Stimulated activated CD8-positive, alpha-beta memory T cell treated with anti-CD3 and anti-CD28 coated beads, Interleukin-15, amount 100 ng/mL, for 48 hours (primary cell): ENCODE results near the gene PRICKLE4.
"Not testable (repeated sequence)": the region's sequence is repeated elsewhere in the genome, so short reads cannot be mapped to it uniquely, and the experiment has no call there.

Source experiments
- DNase-seq, 2 donors: peaks; one replicate each; pipeline ENCODE4 v3.0.0-alpha.2; 2020; ENCODE audit warnings: low read depth in 2 of 2

Gene PRICKLE4

DNA sequence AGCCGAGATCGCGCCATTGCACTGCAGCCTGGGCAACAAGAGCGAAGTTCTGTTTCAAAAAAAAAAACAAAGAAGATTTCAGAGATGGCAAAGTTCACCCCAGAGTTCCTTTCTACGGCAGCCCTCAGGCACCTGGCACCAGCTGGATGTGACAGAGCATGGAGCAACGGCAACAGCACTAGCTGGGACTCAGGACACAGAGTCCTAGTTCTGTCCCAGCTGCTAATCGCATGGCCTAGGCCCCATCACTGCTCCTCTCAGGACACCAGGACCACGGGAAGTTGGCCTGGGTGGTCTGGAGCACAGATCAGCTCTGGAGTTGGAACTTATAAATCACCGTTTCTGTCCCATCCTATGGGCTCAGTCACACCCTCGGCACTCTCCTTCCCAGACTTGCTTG lies 34.5 kb upstream of the PRICKLE4 start:
- no peak for DNase-seq

DNA sequence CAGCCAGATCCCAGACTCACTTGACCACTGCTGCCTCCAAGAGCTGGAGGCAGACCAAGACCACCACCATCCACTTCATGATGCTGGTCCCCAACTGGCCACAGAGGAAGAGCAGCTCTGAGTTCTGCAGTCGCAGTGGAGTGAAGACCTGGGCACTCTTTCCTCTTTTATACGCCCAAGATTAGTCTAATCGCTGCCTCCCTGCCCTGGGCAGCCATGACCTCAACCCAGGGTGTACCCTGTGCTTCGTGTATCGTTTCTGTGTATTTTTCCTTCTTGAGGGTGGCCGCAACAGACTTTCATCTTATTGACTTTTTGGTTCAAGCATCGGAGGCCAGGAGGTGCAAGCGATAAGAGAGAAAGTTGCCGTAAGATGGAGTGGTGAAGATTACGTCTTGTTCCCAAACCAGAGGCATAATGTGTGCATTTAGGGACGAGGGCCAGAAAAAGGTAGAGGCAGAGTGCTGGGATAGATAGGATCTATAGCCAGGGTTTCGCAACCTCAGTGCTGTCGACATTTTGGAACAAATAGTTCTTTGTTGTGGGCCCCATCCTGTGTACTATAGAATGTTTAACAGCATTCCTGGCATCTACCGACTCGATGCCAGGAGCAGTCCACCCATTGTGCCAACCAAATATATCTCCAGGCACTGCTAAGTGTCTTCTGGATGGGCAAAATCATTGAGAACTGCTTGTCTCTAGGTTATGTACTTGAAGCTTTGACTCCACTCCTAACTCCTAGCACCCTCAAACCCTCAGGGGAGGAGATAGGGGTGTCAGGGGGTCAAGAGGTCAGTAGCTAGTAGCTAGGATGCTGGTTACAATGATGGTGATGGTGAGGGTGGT lies 33.1 kb upstream of the PRICKLE4 start, which contains the start of gene PGC:
Gene PGC, minus strand, starts transcription at position 142 of the 846 bp plus-strand sequence. Its CDS starts 63 bp downstream, at position 79.
- no peak for DNase-seq

DNA sequence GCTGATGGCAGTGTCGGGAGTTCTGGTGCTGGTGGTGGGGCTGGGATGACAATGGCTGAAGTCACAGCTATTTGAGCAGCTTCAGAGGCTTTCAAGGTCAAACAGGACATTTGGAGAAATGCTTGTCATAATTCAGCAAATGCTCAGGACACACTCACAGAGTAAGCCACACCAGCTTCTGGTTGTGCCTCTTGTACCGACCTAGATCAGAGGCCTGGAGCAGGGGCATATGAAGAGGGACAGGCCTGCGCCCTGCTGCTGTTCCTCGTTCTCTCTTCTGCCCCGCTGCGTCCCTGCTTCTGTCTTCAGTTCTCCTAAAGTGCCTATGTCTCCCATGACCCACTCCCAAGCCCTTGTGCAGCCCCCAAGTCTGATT lies 32.5 kb upstream of the PRICKLE4 start:
- no peak for DNase-seq

DNA sequence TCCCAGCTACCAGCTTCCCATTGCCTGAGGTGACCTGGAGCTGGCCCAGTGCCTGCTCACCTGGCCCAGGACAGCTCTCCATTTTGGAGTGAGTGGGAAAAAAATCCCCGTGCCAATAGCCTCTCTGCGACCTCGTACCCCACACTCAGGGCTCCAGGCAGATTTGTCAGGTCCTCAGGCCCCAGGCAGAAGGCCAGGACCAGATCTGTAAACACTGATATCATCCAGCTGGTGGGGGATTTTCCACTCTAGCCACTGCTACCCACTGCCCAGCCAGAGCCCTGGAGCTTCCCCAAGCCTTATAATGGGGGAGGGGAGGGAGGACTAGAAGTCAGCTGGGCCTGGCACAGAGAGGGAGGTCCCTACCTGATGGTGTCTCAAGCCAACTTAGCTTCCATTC lies 32.0 kb upstream of the PRICKLE4 start:
- no peak for DNase-seq

DNA sequence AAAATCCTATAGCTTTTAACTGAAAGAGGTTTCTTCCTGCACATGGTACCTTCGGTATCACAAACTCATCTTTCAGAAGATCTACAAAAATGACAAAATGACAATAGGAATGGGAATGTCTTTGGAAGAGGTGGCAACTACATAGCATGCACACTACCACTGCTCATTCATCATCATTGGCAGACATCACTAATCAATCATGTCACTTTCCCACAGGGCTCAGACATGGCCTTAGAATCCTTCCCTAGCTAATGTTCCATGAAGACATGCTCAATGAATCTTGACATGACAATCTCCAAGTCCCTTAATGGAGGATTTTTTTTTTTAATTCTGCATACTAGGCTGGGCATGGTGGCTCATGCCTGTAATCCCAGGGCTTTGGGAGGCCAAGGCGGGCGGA lies 30.2 kb upstream of the PRICKLE4 start:
- DNase-seq: no peak

DNA sequence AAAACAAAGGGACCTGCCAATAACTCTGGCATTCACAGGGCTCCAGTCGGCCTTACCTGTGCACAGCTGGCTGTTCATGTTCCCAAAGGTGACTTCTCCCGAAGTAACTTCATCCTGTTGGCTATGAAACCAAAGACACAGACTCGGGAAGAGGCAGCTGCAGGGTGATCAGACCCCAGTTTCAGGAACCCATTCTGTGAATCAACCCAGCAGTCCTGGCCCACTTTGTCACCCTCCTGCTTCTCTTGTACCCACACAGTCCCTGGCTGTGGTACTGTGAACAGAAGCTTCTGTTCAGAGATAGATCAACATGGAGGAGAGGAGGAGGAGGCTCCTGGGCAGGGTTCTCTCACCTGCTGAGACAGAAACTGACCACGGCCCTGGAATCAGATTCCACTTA lies 24.7 kb upstream of the PRICKLE4 start:
- DNase-seq: no peak

DNA sequence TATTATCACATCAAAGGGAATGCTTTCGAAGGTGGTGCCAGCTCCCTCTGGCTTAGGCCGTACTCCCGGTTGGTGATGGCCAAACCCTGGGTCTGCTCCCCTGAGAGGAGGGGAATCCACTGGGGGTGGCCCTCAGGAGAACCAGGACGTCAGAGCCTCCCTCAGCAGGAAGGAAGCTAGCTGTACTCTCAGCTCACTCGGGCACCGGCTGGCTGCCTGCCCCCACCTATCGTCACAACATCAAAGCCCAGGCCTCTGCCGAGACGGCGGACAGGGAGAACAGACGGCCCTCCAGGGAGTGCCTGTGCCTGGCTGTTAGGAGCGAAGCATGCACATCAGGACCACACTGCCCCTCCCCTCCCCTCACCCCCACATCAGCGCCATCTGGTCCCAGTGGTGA lies 24.2 kb upstream of the PRICKLE4 start:
- DNase-seq: no peak

DNA sequence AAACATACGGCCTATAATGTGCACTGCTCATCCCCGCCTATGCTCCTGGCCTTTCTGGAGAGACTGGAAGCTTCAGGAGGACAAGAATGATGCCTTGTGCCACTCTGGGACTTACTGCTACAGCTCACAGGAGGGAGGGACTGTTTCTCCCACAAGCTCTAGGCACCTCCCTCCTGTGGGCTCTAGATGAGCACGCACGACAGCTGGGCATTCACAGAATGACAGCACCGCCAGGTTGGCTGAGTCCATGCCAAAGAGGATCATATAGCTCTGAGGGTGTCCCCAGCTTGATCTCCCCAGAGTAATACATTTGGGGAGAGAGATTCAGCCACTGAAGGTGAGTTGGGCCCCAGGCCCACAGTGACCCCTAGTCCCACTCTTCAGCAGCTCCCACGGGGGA lies 23.3 kb upstream of the PRICKLE4 start:
- DNase-seq: no peak

DNA sequence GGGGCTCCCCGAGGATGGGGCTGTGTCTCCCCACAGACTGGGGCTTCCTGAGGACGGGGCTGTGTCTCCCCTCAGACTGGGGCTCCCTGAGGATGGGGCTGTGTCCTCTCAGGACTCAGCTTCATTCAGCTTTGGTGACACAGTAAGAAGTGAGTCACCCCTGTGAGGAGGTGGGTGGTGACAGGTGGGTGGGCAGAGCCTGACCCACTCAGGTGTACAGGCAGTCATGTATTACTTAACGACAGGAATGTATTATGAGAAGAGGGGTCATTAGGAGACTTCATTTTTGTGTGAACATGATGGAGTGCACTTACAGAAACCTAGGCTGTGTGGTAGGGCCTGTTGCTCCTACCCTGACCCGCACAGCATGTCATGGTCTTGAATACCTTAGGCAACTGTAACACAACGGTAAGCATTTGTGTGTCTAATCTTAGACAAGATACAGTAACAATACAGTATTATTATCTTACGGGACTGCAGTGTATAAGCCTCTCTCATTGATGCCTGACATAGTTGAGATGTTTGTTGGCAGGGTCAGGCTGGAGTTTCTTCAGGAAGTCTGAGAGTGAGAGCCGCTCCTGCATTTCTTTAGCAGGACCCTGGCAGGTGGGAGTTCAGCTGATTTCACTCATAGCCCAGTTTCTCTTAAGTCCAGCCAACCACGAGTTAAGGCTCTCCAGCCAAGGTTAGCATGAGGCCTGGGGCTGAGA lies 22.5 kb upstream of the PRICKLE4 start:
- DNase-seq: no peak

DNA sequence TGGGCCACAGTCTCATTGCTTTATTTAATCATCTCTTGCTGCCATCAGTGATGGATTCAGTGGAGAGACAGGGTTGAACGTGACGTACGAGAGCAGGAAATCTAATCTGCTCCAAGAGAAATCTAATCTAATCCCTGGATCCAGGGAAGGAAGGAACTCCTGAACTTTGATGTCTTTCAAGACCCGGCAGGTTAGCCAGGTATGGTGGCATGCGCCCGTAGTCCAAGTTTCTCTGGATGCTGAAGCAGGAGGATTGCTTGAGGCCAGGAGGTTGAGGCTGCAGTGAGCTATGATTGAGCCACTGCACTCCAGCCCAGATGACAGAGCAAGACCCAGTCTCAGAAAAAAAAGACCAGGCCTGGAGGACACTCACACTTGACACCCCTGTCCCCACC lies 21.9 kb upstream of the PRICKLE4 start:
- DNase-seq: no peak

DNA sequence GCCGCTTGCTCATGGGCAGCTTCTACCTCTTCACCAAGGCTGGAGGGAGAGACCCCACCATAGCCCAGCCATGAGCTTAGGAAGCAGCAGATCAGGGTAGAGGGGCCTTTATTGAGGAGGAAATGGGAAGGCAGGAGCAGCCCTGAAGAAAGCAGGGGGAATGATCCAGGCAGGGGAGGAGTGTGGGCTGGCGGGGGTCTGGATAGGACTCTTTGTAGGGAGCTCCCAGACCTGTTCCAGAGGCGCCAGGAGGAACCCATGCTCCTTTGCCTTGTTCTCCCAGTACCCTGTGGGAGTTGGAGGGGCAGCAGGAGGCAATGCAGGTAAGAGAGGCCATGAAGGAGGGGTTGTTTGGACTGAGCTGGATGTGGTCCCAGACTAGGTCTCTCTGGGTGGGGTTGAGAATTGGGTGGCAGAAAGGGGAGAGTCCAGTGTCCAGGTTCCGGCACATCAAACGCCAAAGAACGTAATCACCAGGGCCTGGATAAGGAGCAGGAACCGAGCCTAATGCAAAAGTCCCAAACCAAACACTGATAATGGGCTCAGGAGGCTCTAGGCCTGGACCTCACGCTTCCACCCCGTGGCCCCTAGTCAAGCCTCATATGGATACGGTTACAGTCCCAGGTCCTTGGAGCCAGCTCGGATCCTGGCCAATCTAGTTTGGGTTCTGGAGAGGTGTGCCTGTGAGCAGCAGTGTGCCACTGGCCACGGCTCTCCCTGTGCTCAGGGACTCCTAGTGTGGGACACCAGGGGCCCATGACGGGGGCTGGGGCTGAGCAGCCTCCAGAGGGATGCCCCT lies 21.3 kb upstream of the PRICKLE4 start:
- DNase-seq: no peak

DNA sequence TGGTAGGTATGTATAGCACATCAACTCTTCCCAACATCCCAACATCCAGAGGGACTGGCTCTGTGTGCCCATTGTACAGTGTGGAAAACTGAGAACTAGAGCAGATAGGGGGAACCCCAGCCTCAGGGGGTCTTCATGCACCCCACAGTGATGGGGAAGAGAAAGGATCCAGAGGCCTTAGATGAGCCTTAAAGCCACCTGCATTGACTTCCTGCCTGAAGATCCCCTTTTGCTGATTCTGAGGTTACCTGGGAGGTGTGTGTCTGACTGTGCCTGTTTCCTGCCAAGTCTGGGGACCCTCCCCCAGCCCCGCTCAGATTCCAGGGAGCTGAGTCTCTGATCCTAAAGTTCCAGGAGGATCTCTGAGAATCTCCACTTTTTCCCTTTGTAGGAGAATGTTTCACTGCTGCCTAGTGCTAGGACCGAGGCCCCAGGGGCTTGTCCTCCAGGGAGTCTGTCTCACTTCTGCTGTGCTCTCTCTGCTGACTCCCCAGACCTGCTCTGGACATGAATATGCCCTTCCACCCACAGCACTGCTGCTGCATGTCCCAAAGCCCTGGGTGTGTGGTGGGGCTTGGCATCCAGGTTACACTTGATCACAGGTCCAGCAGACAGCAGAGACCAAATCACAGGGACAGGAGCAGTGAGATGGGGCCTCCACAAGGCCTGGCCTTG lies 20.5 kb upstream of the PRICKLE4 start:
- no peak for DNase-seq

DNA sequence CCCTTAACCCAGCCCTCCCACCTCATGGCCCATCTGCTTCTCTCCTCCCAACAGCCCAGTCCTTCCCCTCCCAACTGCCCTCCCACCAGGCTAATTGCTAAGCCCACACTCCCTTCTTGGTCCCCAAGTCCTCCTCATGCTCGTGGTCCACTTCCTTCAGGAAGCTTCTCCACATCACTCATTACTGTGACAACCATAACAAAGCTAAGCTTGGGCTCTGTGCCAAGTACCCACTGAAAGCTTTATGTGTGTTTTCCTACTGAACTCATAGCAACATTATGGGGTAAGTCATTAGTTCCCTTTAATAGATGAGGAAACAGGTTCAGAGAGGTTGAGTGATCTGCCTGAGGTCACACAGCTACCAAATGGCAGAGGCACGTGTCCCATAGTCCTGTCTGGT lies 17.1 kb upstream of the PRICKLE4 start:
- no peak for DNase-seq

DNA sequence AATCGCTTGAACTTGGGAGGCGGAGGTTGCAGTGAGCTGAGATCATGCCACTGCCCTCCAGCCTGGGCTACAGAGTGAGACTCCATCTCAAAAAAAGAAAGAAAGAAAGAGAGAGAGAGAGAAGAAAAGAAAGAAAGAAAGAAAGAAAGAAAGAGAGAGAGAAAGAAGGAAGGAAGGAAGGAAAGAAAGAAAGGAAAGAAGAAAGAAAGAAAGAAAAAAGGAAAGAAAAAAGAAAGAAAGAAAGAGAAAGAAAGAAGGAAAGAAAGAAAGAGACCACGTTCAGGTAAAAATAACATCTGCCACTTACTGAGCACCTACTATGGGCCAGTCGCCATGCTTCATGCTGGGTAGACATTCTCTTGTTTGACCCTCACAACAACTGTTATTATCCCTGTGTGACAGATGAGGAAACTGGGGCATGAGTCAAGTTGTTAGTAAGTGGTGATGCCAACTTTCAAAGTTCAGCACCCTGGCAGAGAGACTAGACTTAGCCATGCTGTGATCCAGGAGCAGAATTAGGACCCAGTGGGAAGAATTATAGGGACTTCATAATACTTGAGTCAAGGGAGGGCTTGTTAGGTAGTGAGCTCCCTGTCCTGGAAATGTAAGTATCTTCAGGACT lies 14.4 kb upstream of the PRICKLE4 start:
- not testable (repeated sequence) for DNase-seq

DNA sequence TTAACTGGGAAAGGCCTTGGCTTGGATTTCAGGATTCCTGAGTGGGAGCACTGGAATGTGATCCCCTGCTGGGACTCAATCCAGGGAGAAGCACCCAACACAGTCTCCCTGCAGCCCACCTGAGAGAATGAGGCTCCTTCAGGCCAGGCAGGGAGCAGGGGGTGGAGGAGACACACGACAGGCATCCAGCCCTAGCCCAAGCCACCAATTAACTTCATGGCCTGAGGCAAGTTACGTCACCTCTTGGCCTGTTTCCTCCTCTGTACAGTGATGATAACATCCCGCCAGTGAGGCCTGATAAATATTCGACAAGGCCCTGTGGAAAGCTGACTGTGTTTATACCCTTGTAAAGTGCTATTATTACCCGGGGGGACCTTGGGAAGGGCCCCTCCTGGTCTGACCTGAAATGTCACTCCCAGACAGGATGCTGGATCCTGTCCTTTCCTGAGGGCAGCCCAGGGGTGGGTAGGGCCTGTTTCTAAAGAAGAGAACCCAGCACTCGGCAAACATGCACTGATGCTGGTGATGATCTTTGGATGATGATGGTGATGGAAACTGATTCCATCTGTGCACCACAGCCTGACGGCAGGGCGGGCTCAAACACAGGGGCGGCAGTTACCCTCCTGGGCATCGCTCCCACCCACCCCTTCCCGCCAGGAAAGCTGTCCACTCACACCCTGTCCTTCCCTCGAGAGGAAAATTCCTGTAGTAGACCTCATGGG lies 13.3 kb upstream of the PRICKLE4 start:
- DNase-seq: no peak

DNA sequence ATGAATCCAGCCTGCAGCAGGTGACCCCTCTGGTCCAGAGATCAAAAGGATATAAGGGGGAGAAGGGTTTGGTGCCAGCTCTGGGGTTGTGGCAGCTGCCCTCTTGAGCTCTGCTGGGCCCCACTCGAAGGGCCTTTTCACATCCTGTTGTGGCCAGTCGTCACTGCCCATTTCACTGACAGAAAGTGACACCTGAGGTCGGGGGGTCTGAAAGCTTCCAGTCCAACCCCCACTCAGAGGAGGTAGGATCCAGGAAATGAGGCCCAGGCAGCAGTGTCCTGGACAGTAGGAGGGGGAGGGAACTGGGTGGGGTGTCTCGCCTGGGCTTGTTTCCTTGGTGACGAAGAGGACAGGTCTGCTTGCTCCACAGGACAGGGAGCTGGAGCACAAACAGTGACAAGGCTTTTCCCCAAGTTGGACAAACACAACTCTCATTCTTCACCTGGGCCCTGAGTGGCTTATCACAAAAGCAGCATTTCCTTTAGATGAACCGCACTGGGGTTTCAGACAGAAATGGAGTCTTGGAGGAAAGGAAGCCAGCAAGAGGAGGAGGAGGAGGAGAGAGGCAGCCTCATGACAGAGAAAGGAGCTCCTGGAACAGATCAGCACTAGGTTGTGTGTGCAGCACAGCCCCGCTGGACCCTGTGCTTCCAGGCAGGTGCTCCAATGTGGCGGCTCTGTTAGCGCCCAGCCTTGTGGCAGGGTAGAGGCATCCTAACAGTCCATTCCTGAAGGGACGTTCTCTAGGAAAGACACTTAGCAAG lies 11.9 kb upstream of the PRICKLE4 start:
- DNase-seq: no peak

DNA sequence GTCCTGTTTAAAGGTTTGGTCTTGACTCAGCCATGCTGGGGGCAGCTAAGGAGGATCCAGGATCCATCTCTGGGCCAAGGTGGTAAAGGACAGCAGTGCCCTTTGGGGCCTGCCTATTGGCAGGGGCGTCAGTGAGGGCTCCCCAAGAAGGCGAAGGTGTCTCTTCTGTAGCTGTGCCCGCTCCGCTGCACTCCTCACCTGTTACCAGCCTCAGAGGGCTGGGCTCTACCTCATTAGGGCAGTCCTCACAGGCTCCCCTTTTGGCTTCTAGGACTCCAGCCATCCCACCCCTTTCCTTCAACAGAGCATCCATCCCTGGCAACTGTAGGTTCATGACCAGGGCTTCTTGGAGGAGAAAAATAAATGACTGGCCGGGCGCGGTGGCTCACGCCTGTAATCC lies 11.2 kb upstream of the PRICKLE4 start:
- DNase-seq: no peak

DNA sequence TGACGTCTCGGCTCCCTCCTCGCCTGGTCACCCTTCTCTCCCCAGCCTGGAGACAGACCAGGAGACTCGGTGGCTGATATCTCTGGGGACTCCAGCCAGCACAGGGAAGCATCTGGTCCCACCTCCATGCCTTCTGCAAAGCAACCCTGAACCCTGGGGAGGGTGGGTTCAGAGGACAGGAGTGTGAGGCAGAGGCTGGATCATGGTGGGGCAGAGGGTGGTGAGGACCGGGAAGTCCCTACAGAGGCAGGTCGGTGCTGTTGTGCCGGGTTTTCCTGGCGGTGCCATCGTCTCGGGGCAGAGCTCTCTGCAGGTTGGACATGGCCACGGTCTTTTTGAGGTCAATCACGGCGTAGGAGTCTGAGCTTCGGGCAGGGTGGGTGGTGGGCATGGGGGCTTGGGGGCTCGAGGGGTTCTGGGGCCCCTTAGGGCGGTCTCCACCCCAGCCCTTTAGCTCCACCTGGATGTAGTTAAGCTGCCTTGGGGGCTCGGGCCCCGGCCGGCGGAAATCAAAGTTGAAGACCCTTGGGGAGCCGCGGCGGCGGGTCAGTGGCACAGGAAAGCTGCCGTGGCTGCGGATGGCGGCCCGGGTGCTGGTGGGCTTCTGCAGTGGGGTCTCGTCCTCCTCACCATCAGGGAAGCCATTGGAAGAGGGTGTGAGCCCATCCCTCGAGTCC lies 10.1 kb upstream of the PRICKLE4 start:
- no peak for DNase-seq
